H1 (cell line): Measurements from ENCODE around the gene E2F2. TPM values are rescaled to one million over a fixed set of nuclear protein-coding genes. Genes with fewer than 3 reads are reported as not detected.

Experiments
- CTCF ChIA-PET: fragments of 300-600 bp; sonication (Branson Sonifier 250); formaldehyde crosslinking; loops from one replicate; lab custom pipeline; 2021; ENCODE audit not compliant: partially characterized antibody; lab: Charles Lee
- POLR2A ChIA-PET: fragments of 300-600 bp; sonication (Branson Sonifier 250); formaldehyde crosslinking; loops from one replicate; lab custom pipeline; 2021; ENCODE audit warnings: inconsistent platforms; ENCODE audit not compliant: partially characterized antibody; lab: Charles Lee
- DNase-seq, 2 experiments: peaks; one replicate each; pipeline versions ENCODE4 v3.0.0 to v3.0.0-alpha.2; 2010 to 2022; ENCODE audit warnings: low spot score in 2 of 2, low read depth in 1 of 2, mixed read lengths in 1 of 2
- FAIRE-seq: peaks from 2 replicates; lab custom pipeline; 2011; peaks lifted over from hg19 to GRCh38; lab: Jason Lieb, UNC
- H2AFZ ChIP-seq: 2 replicates; pipeline ENCODE4 v1.8.1; 2012; ENCODE audit warnings: low read length, inconsistent platforms
- H2AK5ac ChIP-seq: 2 replicates; pipeline ENCODE4 v1.6.1; 2013; ENCODE audit warnings: low read depth, low read length
- H2BK120ac ChIP-seq: replicated peaks from 2 replicates; pipeline ENCODE3; 2013; ENCODE audit warnings: low read depth, low read length, inconsistent platforms
- H2BK12ac ChIP-seq: 2 replicates; pipeline ENCODE4 v1.6.1; 2013; ENCODE audit warnings: low read depth, low read length
- H2BK15ac ChIP-seq: 2 replicates; pipeline ENCODE4 v1.6.1; 2013; ENCODE audit warnings: low read length
- H2BK20ac ChIP-seq: 2 replicates; pipeline ENCODE4 v1.6.1; 2013; ENCODE audit warnings: low read length
- H2BK5ac ChIP-seq: 2 replicates; pipeline ENCODE4 v1.6.1; 2013; ENCODE audit warnings: low read depth, low read length
- H3K14ac ChIP-seq: 2 replicates; pipeline ENCODE4 v1.6.1; 2013; ENCODE audit warnings: inconsistent platforms; ENCODE audit not compliant: insufficient read length
- H3K18ac ChIP-seq: 2 replicates; pipeline ENCODE4 v1.6.1; 2013; ENCODE audit warnings: low read length; ENCODE audit errors: extremely low read depth
- H3K23ac ChIP-seq: 2 replicates; pipeline ENCODE4 v1.6.1; 2013; ENCODE audit warnings: inconsistent platforms; ENCODE audit not compliant: insufficient read length
- H3K23me2 ChIP-seq: 2 replicates; pipeline ENCODE4 v1.6.1; 2013; ENCODE audit warnings: low read depth, low read length
- H3K27ac ChIP-seq: 2 replicates; pipeline ENCODE4 v1.6.1; 2011; ENCODE audit warnings: low read depth, low read length, inconsistent platforms
- H3K27me3 ChIP-seq, 4 experiments: replicated peaks in 1 of 4; 1 replicate in 1 of 4; 2 replicates in 3 of 4; pipeline versions ENCODE4 v1.6.1 to v1.8.1; 2011 to 2013; ENCODE audit warnings: low read length in 3 of 4, mild to moderate bottlenecking in 3 of 4, inconsistent platforms in 2 of 4, mixed read lengths in 2 of 4, moderate library complexity in 1 of 4; ENCODE audit not compliant: control insufficient read depth in 3 of 4, insufficient read depth in 3 of 4; ENCODE audit errors: extremely low read depth in 1 of 4
- H3K36me3 ChIP-seq, 4 experiments: 2 replicates each; pipeline versions ENCODE4 v1.6.1 to v1.8.1; 2011 to 2013; ENCODE audit warnings: mild to moderate bottlenecking in 4 of 4, low read length in 3 of 4, moderate library complexity in 2 of 4, control low read depth in 1 of 4, inconsistent platforms in 1 of 4; ENCODE audit not compliant: insufficient read depth in 4 of 4, control insufficient read depth in 2 of 4
- H3K4ac ChIP-seq: replicated peaks from 2 replicates; pipeline ENCODE3; 2013; ENCODE audit warnings: low read length, low read depth, mixed read lengths, inconsistent platforms; ENCODE audit not compliant: insufficient read length
- H3K4me1 ChIP-seq, 4 experiments: replicated peaks in 1 of 4; 1 replicate in 1 of 4; 2 replicates in 3 of 4; pipeline versions ENCODE4 v1.6.1 to v1.8.1; 2011 to 2013; ENCODE audit warnings: low read length in 3 of 4, inconsistent platforms in 2 of 4, mixed read lengths in 1 of 4; ENCODE audit not compliant: insufficient read depth in 4 of 4, control insufficient read depth in 3 of 4
- H3K4me2 ChIP-seq, 2 experiments: 2 replicates each; pipeline versions ENCODE4 v1.6.1 to v1.8.1; 2011 to 2013; ENCODE audit warnings: low read depth in 2 of 2, low read length in 2 of 2, control low read depth in 1 of 2, inconsistent platforms in 1 of 2, mild to moderate bottlenecking in 1 of 2; ENCODE audit not compliant: insufficient read depth in 1 of 2
- H3K4me3 ChIP-seq, 4 experiments: fragments of 200-600, 300-600 bp in 1 of 4; sonication (generic), shearing (Covaris generic), sonication (Bioruptor Twin) in 1 of 4; 2 replicates each; pipeline versions ENCODE4 v1.5.1 to v1.8.1; 2011 to 2016; ENCODE audit warnings: low read length in 4 of 4, low read depth in 3 of 4, control low read depth in 2 of 4, inconsistent platforms in 2 of 4, mild to moderate bottlenecking in 2 of 4, mixed read lengths in 1 of 4, moderate library complexity in 1 of 4; ENCODE audit not compliant: insufficient read depth in 2 of 4; ENCODE audit errors: extremely low read depth in 1 of 4
- H3K56ac ChIP-seq: replicated peaks from 2 replicates; pipeline ENCODE3; 2013; ENCODE audit warnings: low read depth, mild to moderate bottlenecking, mixed read lengths, low read length, inconsistent platforms; ENCODE audit not compliant: insufficient read length
- H3K79me1 ChIP-seq: 2 replicates; pipeline ENCODE4 v1.6.1; 2013; ENCODE audit warnings: low read depth, low read length, control low read depth
- H3K79me2 ChIP-seq, 2 experiments: 2 replicates each; pipeline versions ENCODE4 v1.6.1 to v1.8.1; 2012 to 2013; ENCODE audit warnings: low read length in 2 of 2, mild to moderate bottlenecking in 2 of 2, inconsistent platforms in 1 of 2; ENCODE audit not compliant: insufficient read depth in 2 of 2, control insufficient read depth in 1 of 2
- H3K9ac ChIP-seq, 4 experiments: replicated peaks in 1 of 4; 1 replicate in 1 of 4; 2 replicates in 3 of 4; pipeline versions ENCODE4 v1.6.1 to v1.8.1; 2011 to 2013; ENCODE audit warnings: low read depth in 3 of 4, low read length in 3 of 4, control low read depth in 2 of 4, mild to moderate bottlenecking in 2 of 4, moderate library complexity in 2 of 4, inconsistent platforms in 1 of 4; ENCODE audit errors: extremely low read depth in 1 of 4
- H3K9me3 ChIP-seq, 2 experiments: 2 replicates each; pipeline versions ENCODE4 v1.6.1 to v1.8.1; 2012 to 2013; ENCODE audit warnings: mild to moderate bottlenecking in 2 of 2, moderate library complexity in 2 of 2, control low read depth in 1 of 2, inconsistent platforms in 1 of 2, low read depth in 1 of 2, low read length in 1 of 2, mixed read lengths in 1 of 2; ENCODE audit not compliant: insufficient read depth in 2 of 2
- H4K20me1 ChIP-seq, 2 experiments: replicated peaks in 1 of 2; 2 replicates each; pipeline versions ENCODE3 to v1.8.1; 2011 to 2013; ENCODE audit warnings: inconsistent platforms in 2 of 2, low read length in 2 of 2, mild to moderate bottlenecking in 1 of 2; ENCODE audit not compliant: insufficient read depth in 2 of 2, control insufficient read depth in 1 of 2
- H4K5ac ChIP-seq: 2 replicates; pipeline ENCODE4 v1.6.1; 2013; ENCODE audit warnings: low read length, low read depth, mixed read lengths, inconsistent platforms; ENCODE audit not compliant: insufficient read length
- H4K8ac ChIP-seq: 2 replicates; pipeline ENCODE4 v1.8.0; 2013; ENCODE audit warnings: mild to moderate bottlenecking, moderate library complexity, low read length, inconsistent platforms; ENCODE audit not compliant: insufficient read depth; ENCODE audit errors: extremely low read depth
- H4K91ac ChIP-seq: replicated peaks from 2 replicates; pipeline ENCODE3; 2013; ENCODE audit warnings: low read length, mixed read lengths, inconsistent platforms; ENCODE audit not compliant: insufficient read length
- POLR2A ChIP-seq, 2 experiments: IDR thresholded peaks; 1 replicate in 1 of 2; 2 replicates in 1 of 2; pipeline ENCODE4 v1.6.1; 2011; ENCODE audit warnings: low read depth in 2 of 2, low read length in 2 of 2, mild to moderate bottlenecking in 2 of 2; ENCODE audit errors: control extremely low read depth in 1 of 2
- SP2 ChIP-seq: IDR thresholded peaks from 2 replicates; pipeline ENCODE4 v1.6.1; 2012; ENCODE audit warnings: mild to moderate bottlenecking, low read length, inconsistent platforms
- WGBS, 2 experiments: shearing (Covaris generic) in 1 of 2; methylation state at CpG; one replicate each; pipeline versions ENCODE4 v1.1.6 to v1.1.7; 2013 to 2015; ENCODE audit warnings: low lambda C conversion rate in 2 of 2, mixed read lengths in 2 of 2, inconsistent platforms in 1 of 2, low coverage in 1 of 2, missing lambda C conversion rate in 1 of 2; ENCODE audit not compliant: insufficient replicate concordance in 2 of 2, insufficient coverage in 1 of 2, insufficient read length in 1 of 2; ENCODE audit errors: extremely low coverage in 1 of 2, missing lambda C conversion rate in 1 of 2; 5-methylcytosine and 5-hydroxymethylcytosine counted together
- polyA plus RNA-seq, 7 experiments: library from polyadenylated mRNA; depleted of rRNA in 3 of 7; stranded (reverse) in 5 of 7; unstranded in 2 of 7; fragments of >200 nt in 5 of 7; fragments of 200-250 nt in 2 of 7; gene quantifications; 1 replicate in 5 of 7; 2 replicates in 1 of 7; 4 replicates in 1 of 7; pipeline versions ENCODE4 v1.2.1 to v1.2.3, GENCODE V29; 2011 to 2013; ENCODE audit warnings: missing spikeins in 2 of 7, mixed read lengths in 2 of 7
- total RNA-seq: library from RNA; stranded (reverse); fragmentation: NEBNext Ultra II Directional; extraction: Animal tissue kit (Norgen Biotek cat#: 25700); gene quantifications from 2 replicates; pipeline ENCODE4 v1.2.1, GENCODE V29; 2021

The E2F2 gene
- total and polyA plus RNA-seq, 2 of the 8 experiments (the other 6 are each of a cell fraction or from before 2014, with no cell fraction given) = 1.8 to 7.0 TPM

DNA sequence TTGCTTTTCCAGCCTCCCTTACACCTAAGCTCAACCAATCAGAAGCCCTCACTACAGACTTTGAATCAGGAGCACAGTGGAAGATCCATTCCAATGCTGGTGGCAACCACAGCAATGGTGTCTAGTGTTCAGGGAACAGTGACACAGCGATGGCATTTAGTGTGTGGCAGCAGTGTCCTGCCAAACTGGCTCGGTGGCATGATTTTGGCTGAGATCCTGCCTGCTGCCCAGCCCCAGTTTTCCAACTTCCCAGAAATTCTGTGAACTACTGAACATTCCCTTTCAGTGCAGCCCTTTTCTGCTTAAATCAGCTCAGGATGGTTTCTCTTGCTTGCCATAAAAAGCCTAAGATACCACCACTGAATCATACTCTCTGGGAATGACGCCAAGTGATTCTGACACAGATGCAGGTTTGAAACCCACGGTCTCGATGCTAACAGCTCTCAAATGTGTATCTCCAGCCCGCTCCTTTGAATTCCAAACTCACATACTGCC, 55.9 kb downstream of the E2F2 start:
- ChIA-PET POLR2A (interaction anchor here (1.0 to 1.2 kb wide), 2 partner anchors 9 to 50 kb away, joined by 3 to 4 read pairs; partner anchors contain the start of gene ASAP3), CTCF (interaction anchor here (1.2 kb wide), 1 partner anchor 22 kb away, joined by 3 read pairs; no protein-coding TSS in a partner anchor)
- no peak for FAIRE-seq
- H3K4me1 ChIP-seq = peaks cover 0 to 5% (median 0%) of the 10 kb centered on the region in 4 experiments; a peak in 1 of 7 replicates
- H2BK20ac ChIP-seq = no peak overlapping the region
- H2BK12ac ChIP-seq = no peak overlapping the region
- TF ChIP-seq POLR2A (IDR thresholded peaks at IDR 0.05; ENCODE audit: control extremely low read depth in 1 of 2, low read depth in 2 of 2, low read length in 2 of 2) (no peak), SP2 (no peak)
- no peak overlapping the region for H3K4ac ChIP-seq
- H3K79me1 ChIP-seq = peaks cover 17% of the 10 kb centered on the region; the same call in 1 of the 2 replicates
- no peaks in the 10 kb centered on the region for H3K27me3 ChIP-seq
- H3K27ac ChIP-seq = no peak overlapping the region
- no peak overlapping the region for H2BK5ac ChIP-seq
- H4K8ac ChIP-seq = no peak overlapping the region
- H3K36me3 ChIP-seq = no peaks in the 10 kb centered on the region
- no peak overlapping the region for H3K9ac ChIP-seq
- H4K91ac ChIP-seq = no peak overlapping the region
- no peak overlapping the region for H4K5ac ChIP-seq
- no peak overlapping the region for H3K18ac ChIP-seq
- H3K23me2 ChIP-seq = no peaks in the 10 kb centered on the region
- DNase-seq = no peak
- H4K20me1 ChIP-seq = peaks cover 11 to 27% of the 10 kb centered on the region in 2 experiments
- H3K79me2 ChIP-seq = peaks cover 0 to 32% of the 10 kb centered on the region in 2 experiments; a peak in 2 of 4 replicates
- no peak overlapping the region for H2AFZ ChIP-seq
- no peak overlapping the region for H2BK15ac ChIP-seq
- no peak overlapping the region for H2BK120ac ChIP-seq
- no peak overlapping the region for H3K23ac ChIP-seq
- H3K4me3 ChIP-seq = no peak overlapping the region
- no peak overlapping the region for H3K14ac ChIP-seq
- no peak overlapping the region for H2AK5ac ChIP-seq
- WGBS, 2 experiments = 87% methylated on average over 6 of the region's 6 CpGs; no CpG with 5 or more reads in 1 of the 2 experiments
- H3K4me2 ChIP-seq = no peak overlapping the region
- H3K9me3 ChIP-seq = no peaks in the 10 kb centered on the region
- no peak overlapping the region for H3K56ac ChIP-seq
